T-cell (primary cell): ENCODE results near the gene PCDH8. TPM values are rescaled to one million over a fixed set of nuclear protein-coding genes. Genes with fewer than 3 reads are reported as not detected.

Source experiments
- ATAC-seq, 4 experiments: fragments of 200-7000 bp in 3 of 4; fragments of 150-1000 bp in 1 of 4; cut with Tn5 transposase; replicated peaks in 1 of 4; 1 replicate in 3 of 4; 2 replicates in 1 of 4; pipeline ENCODE4 v1.10.0; 2021; ENCODE audit warnings: moderate library complexity in 3 of 4, mild to moderate bottlenecking in 2 of 4, moderate number of reproducible peaks in 1 of 4
- CTCF ChIA-PET, 2 donors: fragments of 300-600 bp; sonication (Branson Sonifier 250); formaldehyde crosslinking; loops; one replicate each; lab custom pipeline; 2022; ENCODE audit warnings: antibody characterized with exemption in 2 of 2; lab: Charles Lee
- POLR2A ChIA-PET, 2 donors: fragments of 300-600 bp; sonication (Branson Sonifier 250); formaldehyde crosslinking; loops; one replicate each; lab custom pipeline; 2022; ENCODE audit warnings: antibody characterized with exemption in 2 of 2; lab: Charles Lee
- DNase-seq, 35 experiments: peaks; one replicate each; pipeline versions ENCODE4 v3.0.0 to v3.0.0-alpha.2; 2013 to 2023
- H3K27ac ChIP-seq: one replicate; pipeline ENCODE4 v1.5.1; 2013; ENCODE audit warnings: low read length
- H3K27me3 ChIP-seq, 2 experiments: replicated peaks in 1 of 2; 1 replicate in 1 of 2; 2 replicates in 1 of 2; pipeline versions ENCODE4 v1.6.1 to v1.7.0; 2013; ENCODE audit warnings: low read length in 1 of 2, mixed read lengths in 1 of 2; ENCODE audit not compliant: control insufficient read depth in 2 of 2, insufficient read depth in 2 of 2; ENCODE audit errors: extremely low read depth in 1 of 2
- H3K36me3 ChIP-seq, 2 donors: 1 replicate in 1 of 2; 2 replicates in 1 of 2; pipeline versions ENCODE4 v1.6.1 to v1.7.0; 2013; ENCODE audit warnings: low read length in 1 of 2; ENCODE audit not compliant: control insufficient read depth in 2 of 2, insufficient read depth in 1 of 2; ENCODE audit errors: extremely low read depth in 1 of 2
- H3K4me1 ChIP-seq, 2 experiments: 1 replicate in 1 of 2; 2 replicates in 1 of 2; pipeline versions ENCODE4 v1.6.1 to v1.7.0; 2013; ENCODE audit warnings: low read length in 2 of 2, mixed read lengths in 1 of 2; ENCODE audit not compliant: insufficient read depth in 2 of 2, control insufficient read depth in 1 of 2; ENCODE audit errors: extremely low read depth in 1 of 2
- H3K4me3 ChIP-seq, 2 donors: 1 replicate in 1 of 2; 2 replicates in 1 of 2; pipeline versions ENCODE4 v1.5.1 to v1.7.0; 2013; ENCODE audit warnings: mild to moderate bottlenecking in 2 of 2, low read length in 1 of 2, moderate library complexity in 1 of 2; ENCODE audit not compliant: control insufficient read depth in 1 of 2; ENCODE audit errors: extremely low read depth in 1 of 2
- H3K9me3 ChIP-seq: 2 replicates; pipeline ENCODE4 v1.7.0; 2013
- H3K27ac Mint-ChIP-seq, 2 donors: one replicate each; pipeline ENCODE4 v1.8.0; 2020 to 2021; ENCODE audit warnings: mild to moderate bottlenecking in 2 of 2, mixed read lengths in 2 of 2
- H3K27me3 Mint-ChIP-seq, 2 donors: one replicate each; pipeline ENCODE4 v1.8.0; 2021 to 2022; ENCODE audit warnings: mixed read lengths in 2 of 2
- H3K36me3 Mint-ChIP-seq: one replicate; pipeline ENCODE4 v1.8.0; 2021; ENCODE audit warnings: mixed read lengths
- H3K4me1 Mint-ChIP-seq, 3 donors: one replicate each; pipeline ENCODE4 v1.8.0; 2020 to 2022; ENCODE audit warnings: mixed read lengths in 3 of 3, mild to moderate bottlenecking in 1 of 3
- H3K4me3 Mint-ChIP-seq, 3 donors: one replicate each; pipeline ENCODE4 v1.8.0; 2020 to 2022; ENCODE audit warnings: mild to moderate bottlenecking in 3 of 3, mixed read lengths in 3 of 3, moderate library complexity in 3 of 3
- H3K9me3 Mint-ChIP-seq, 3 donors: one replicate each; pipeline ENCODE4 v1.8.0; 2020 to 2022; ENCODE audit warnings: mixed read lengths in 3 of 3
- WGBS: methylation state at CpG from one replicate; pipeline ENCODE4 v1.1.5; 2013; ENCODE audit warnings: missing lambda C conversion rate; ENCODE audit not compliant: insufficient coverage; 5-methylcytosine and 5-hydroxymethylcytosine counted together
- total RNA-seq, 35 experiments: library from RNA in 6 of 35; stranded (reverse) in 6 of 35; fragments of 120-200 nt in 1 of 35; gene quantifications; one replicate each; pipeline versions ENCODE4 v1.2.1 to v1.2.4 and lab custom pipeline; 2013 to 2026

PCDH8 gene
- total RNA-seq, 5 donors from 2014 or later (not counting 1 experiment from before 2014, with no cell fraction given) = not detected

- POLR2A ChIA-PET = no interaction called here
- peaks cover 46 to 68% of the 10 kb centered on the region in 2 donors for H3K27me3 Mint-ChIP-seq
Measured at GRCh38 chr13:52847322-52847681, 1.1 kb downstream of the PCDH8 start.

DNA sequence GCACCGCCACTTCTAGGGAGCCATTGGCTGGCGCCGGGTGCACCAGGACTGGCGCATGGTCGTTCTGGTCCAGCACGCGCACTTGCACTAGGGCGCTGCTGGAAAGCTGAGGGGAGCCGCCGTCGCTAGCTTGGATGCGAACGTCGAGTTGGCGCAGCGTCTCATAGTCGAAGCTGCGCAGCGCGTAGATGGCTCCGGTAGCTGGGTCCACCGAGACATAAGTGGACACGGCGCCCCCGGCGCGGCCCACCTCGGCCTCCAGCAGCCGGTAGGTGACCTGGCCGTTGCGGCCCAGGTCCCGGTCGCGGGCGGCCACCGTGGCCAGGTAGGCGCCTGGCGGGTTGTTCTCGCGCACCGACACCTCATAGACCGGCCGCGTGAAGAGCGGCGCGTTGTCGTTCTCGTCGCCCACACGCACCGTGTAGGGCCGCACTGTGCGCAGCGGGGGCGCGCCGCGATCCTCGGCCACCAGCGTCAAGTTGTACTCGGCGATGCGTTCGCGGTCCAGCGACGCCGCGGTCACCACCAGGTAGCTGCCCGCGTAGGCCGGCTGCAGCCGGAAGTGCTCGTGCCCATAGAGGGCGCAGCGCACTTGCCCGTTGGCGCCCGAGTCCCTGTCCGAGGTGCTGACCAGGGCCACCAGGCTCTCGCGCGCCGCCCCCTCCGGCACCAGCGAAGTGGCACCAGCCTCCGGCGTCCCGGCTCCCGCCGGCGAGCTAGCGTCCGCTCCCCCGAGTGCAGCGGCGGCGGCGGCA, 1.7 kb downstream of the PCDH8 start:
- H3K27me3 Mint-ChIP-seq = peaks cover 44 to 65% of the 10 kb centered on the region in 2 donors
- peak in 5 of 35 experiments; percentile 5 to 14 (median 8) for DNase-seq
- H3K27ac ChIP-seq = no peak overlapping the region
- peaks cover 0 to 18% of the 10 kb centered on the region in 2 experiments for H3K4me1 ChIP-seq
- ChIA-PET CTCF (no interaction called here), POLR2A (no interaction called here)
- ATAC-seq = no peak
- H3K9me3 ChIP-seq = no peaks in the 10 kb centered on the region
- H3K9me3 Mint-ChIP-seq = peaks cover 0 to 5% (median 0%) of the 10 kb centered on the region in 3 donors
- H3K36me3 Mint-ChIP-seq = no peaks in the 10 kb centered on the region
- H3K4me3 Mint-ChIP-seq = peak overlapping the region in 1 of 3 donors; percentile 23
- H3K4me1 Mint-ChIP-seq = peaks cover 12 to 36% (median 32%) of the 10 kb centered on the region in 3 donors
- WGBS = 17% methylated on average over 100 of the region's 100 CpGs
- no peaks in the 10 kb centered on the region for H3K36me3 ChIP-seq
- H3K27me3 ChIP-seq = peaks cover 18 to 73% of the 10 kb centered on the region in 2 experiments
- H3K27ac Mint-ChIP-seq = no peak overlapping the region
- H3K4me3 ChIP-seq = no peak overlapping the region

More at GRCh38 chr13:52847322-52847681, 1.1 kb downstream of the PCDH8 start:
- H3K4me1 ChIP-seq = peaks cover 0 to 18% of the 10 kb centered on the region in 2 experiments
- no peak overlapping the region for H3K27ac ChIP-seq
- H3K27ac Mint-ChIP-seq = no peak overlapping the region
- no peaks in the 10 kb centered on the region for H3K9me3 ChIP-seq
- H3K36me3 ChIP-seq = no peaks in the 10 kb centered on the region
- H3K36me3 Mint-ChIP-seq = no peaks in the 10 kb centered on the region
- ATAC-seq (no peak), DNase-seq (no peak)
- peaks cover 12 to 38% (median 34%) of the 10 kb centered on the region in 3 donors for H3K4me1 Mint-ChIP-seq
- 15% methylated on average over 51 of the region's 51 CpGs for WGBS
- peaks cover 20 to 72% of the 10 kb centered on the region in 2 experiments for H3K27me3 ChIP-seq
- CTCF ChIA-PET = no interaction called here
- H3K9me3 Mint-ChIP-seq = peaks cover 0 to 5% (median 0%) of the 10 kb centered on the region in 3 donors
- no peak overlapping the region for H3K4me3 ChIP-seq
- H3K4me3 Mint-ChIP-seq = no peak overlapping the region

DNA sequence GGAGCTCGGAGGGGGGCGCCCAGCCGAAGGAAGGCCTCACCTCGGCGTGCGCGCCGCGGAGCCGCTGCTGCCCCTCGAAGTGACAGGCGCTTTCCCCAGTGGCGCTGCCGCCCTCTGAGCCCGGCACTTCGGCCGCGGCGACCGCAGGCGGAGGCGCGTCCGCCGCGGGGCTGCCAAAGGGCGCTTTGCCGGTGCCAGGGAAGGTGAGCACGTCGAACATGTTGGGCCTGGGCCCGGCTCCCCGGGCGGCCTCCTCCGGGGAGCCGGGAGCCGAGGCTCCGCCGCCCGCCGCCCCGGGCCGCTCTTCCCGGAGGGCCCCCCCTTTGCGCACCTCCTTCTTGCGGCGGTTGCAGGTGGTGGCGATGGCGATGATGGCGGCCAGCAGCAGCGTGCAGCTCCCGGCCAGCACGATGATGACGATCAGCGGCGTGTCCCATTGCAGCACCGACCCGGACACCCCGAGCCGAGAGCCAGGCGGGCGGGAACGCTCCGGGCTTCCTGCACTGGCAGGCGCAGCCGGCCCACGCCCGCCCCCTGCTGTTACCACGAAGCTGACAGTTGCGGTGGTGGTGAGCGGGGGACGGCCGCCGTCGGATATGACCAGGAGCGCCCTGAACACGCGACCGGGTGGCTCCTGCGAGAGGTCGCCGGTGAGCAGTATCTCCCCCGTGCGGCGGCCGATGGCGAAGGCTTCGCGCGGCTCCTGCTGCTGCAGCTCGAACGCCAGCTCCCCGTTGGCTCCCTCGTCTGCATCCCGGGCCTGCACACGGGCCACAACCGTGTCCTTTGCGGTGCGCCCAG, 2.5 kb downstream of the PCDH8 start:
- Mint-ChIP-seq H3K27me3 (peaks cover 45 to 62% of the 10 kb centered on the region in 2 donors), H3K27ac (no peak overlapping the region), H3K9me3 (peaks cover 0 to 5% (median 0%) of the 10 kb centered on the region in 3 donors), H3K4me1 (peaks cover 12 to 29% (median 28%) of the 10 kb centered on the region in 3 donors), H3K4me3 (peak overlapping the region in 1 of 3 donors; percentile 23), H3K36me3 (no peaks in the 10 kb centered on the region)
- no peak overlapping the region for H3K4me3 ChIP-seq
- H3K27ac ChIP-seq = no peak overlapping the region
- WGBS = 5% methylated on average over 88 of the region's 98 CpGs
- H3K36me3 ChIP-seq = no peaks in the 10 kb centered on the region
- peak in 1 of 35 experiments; percentile 6 for DNase-seq
- POLR2A ChIA-PET = no interaction called here
- H3K4me1 ChIP-seq = peaks cover 0 to 10% of the 10 kb centered on the region in 2 experiments
- peaks cover 18 to 65% of the 10 kb centered on the region in 2 experiments for H3K27me3 ChIP-seq
- CTCF ChIA-PET = no interaction called here
- H3K9me3 ChIP-seq = no peaks in the 10 kb centered on the region
- ATAC-seq = no peak

GRCh38 chr13:52845334-52845761, 3.1 kb downstream of the PCDH8 start:
- no peaks in the 10 kb centered on the region for H3K36me3 ChIP-seq
- ChIA-PET CTCF (no interaction called here), POLR2A (no interaction called here)
- H3K4me1 Mint-ChIP-seq = peaks cover 11 to 25% (median 24%) of the 10 kb centered on the region in 3 donors
- no peaks in the 10 kb centered on the region for H3K9me3 ChIP-seq
- H3K27ac Mint-ChIP-seq = no peak overlapping the region
- 27% methylated on average over 8 of the region's 16 CpGs for WGBS
- H3K9me3 Mint-ChIP-seq = peaks cover 0 to 5% (median 0%) of the 10 kb centered on the region in 3 donors
- no peaks in the 10 kb centered on the region for H3K36me3 Mint-ChIP-seq
- ATAC-seq = no peak
- peaks cover 46 to 57% of the 10 kb centered on the region in 2 donors for H3K27me3 Mint-ChIP-seq
- H3K4me3 ChIP-seq = no peak overlapping the region
- H3K27me3 ChIP-seq = peaks cover 17 to 59% of the 10 kb centered on the region in 2 experiments
- no peak for DNase-seq
- no peak overlapping the region for H3K27ac ChIP-seq
- H3K4me1 ChIP-seq = peaks cover 0 to 4% of the 10 kb centered on the region in 2 experiments
- peak overlapping the region in 2 of 3 donors; percentile 43 to 64 for H3K4me3 Mint-ChIP-seq

GRCh38 chr13:52844836-52845235, 3.6 kb downstream of the PCDH8 start:
- H3K4me1 Mint-ChIP-seq = peaks cover 6 to 20% (median 18%) of the 10 kb centered on the region in 3 donors
- WGBS = 65% methylated on average over 7 of the region's 11 CpGs
- POLR2A ChIA-PET = no interaction called here
- Histone ChIP-seq H3K9me3 (no peaks in the 10 kb centered on the region), H3K27ac (no peak overlapping the region), H3K36me3 (no peaks in the 10 kb centered on the region), H3K27me3 (peaks cover 16 to 55% of the 10 kb centered on the region in 2 experiments), H3K4me3 (no peak overlapping the region), H3K4me1 (peaks cover 0 to 2% of the 10 kb centered on the region in 2 experiments)
- H3K27ac Mint-ChIP-seq = no peak overlapping the region
- peaks cover 0 to 2% (median 0%) of the 10 kb centered on the region in 3 donors for H3K9me3 Mint-ChIP-seq
- H3K27me3 Mint-ChIP-seq = peaks cover 47 to 57% of the 10 kb centered on the region in 2 donors
- no peak for ATAC-seq
- H3K4me3 Mint-ChIP-seq = peak overlapping the region in 2 of 3 donors; percentile 43 to 64
- DNase-seq = no peak
- CTCF ChIA-PET = no interaction called here
- H3K36me3 Mint-ChIP-seq = no peaks in the 10 kb centered on the region

DNA sequence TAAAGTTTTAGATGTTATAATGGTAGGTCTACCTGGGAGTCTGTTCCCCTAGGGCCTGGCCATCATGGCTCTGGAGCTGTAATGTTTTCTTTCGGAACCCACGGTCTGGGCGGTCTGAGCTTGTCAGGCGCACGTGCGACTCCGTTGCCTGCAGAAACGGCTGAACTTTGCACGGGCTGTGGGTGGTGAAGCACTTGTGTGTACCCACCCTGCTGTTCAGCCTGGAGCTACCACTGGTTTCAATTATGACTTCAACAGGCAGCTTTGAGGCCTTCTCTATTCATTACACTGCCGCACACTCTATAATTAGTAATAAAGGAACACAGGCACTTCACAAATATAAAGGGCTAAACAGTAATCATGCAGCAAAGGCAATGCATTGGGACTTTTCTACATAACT, 6.0 kb downstream of the PCDH8 start:
- DNase-seq (no peak), ATAC-seq (no peak)
- ChIA-PET CTCF (interaction anchor here in 1 of 2 donors (0.5 kb wide), 1 partner anchor 107 kb away, joined by 3 read pairs; no protein-coding TSS in a partner anchor), POLR2A (no interaction called here)
- no peak overlapping the region for H3K4me3 ChIP-seq
- no peaks in the 10 kb centered on the region for H3K9me3 ChIP-seq
- H3K27ac Mint-ChIP-seq = no peak overlapping the region
- peaks cover 5 to 8% (median 6%) of the 10 kb centered on the region in 3 donors for H3K4me1 Mint-ChIP-seq
- H3K36me3 ChIP-seq = no peaks in the 10 kb centered on the region
- H3K9me3 Mint-ChIP-seq = no peaks in the 10 kb centered on the region
- no peaks in the 10 kb centered on the region for H3K36me3 Mint-ChIP-seq
- H3K27me3 ChIP-seq = peaks cover 12 to 41% of the 10 kb centered on the region in 2 experiments
- H3K27me3 Mint-ChIP-seq = peaks cover 52 to 57% of the 10 kb centered on the region in 2 donors
- 89% methylated on average over 10 of the region's 10 CpGs for WGBS
- H3K4me1 ChIP-seq = peaks cover 0 to 2% of the 10 kb centered on the region in 2 experiments
- no peak overlapping the region for H3K27ac ChIP-seq
- H3K4me3 Mint-ChIP-seq = no peak overlapping the region
